GM21737 (cell line): ENCODE results near the gene CARD10.
"Not testable (repeated sequence)": the region's sequence is repeated elsewhere in the genome, so short reads cannot be mapped to it uniquely, and the experiment has no call there.

Experiments
- ATAC-seq: cut with Tn5 transposase; IDR thresholded peaks from one replicate; pipeline ENCODE4 v1.9.1; 2021; ENCODE audit warnings: mild to moderate bottlenecking, moderate library complexity; ENCODE audit not compliant: unreplicated experiment

Gene CARD10

GRCh38 chr22:37555029-37555428 is 35.8 kb upstream of the CARD10 start:
- no peak for ATAC-seq

GRCh38 chr22:37553725-37554124 is 34.5 kb upstream of the CARD10 start:
- no peak for ATAC-seq

GRCh38 chr22:37552524-37553163 is 33.4 kb upstream of the CARD10 start:
- no peak for ATAC-seq

- no peak for ATAC-seq
These were observed 32.8 kb upstream of the CARD10 start for GRCh38 chr22:37551981-37552380.

- ATAC-seq = not testable (repeated sequence)
These were observed 31.7 kb upstream of the CARD10 start for GRCh38 chr22:37550921-37551320.

- no peak for ATAC-seq
These were observed 30.5 kb upstream of the CARD10 start for GRCh38 chr22:37549704-37550059.

GRCh38 chr22:37547251-37547741 is 28.1 kb upstream of the CARD10 start:
- ATAC-seq = no peak

- no peak for ATAC-seq
These were observed 27.4 kb upstream of the CARD10 start for GRCh38 chr22:37546437-37547250.

GRCh38 chr22:37545703-37546436 is 26.7 kb upstream of the CARD10 start:
- ATAC-seq = no peak

- no peak for ATAC-seq
These were observed 25.9 kb upstream of the CARD10 start for GRCh38 chr22:37544955-37545702.

GRCh38 chr22:37542959-37543358 is 23.7 kb upstream of the CARD10 start:
- ATAC-seq = no peak

GRCh38 chr22:37542416-37542815 is 23.2 kb upstream of the CARD10 start:
- ATAC-seq = not testable (repeated sequence)

GRCh38 chr22:37539790-37540189 is 20.6 kb upstream of the CARD10 start:
- ATAC-seq = not testable (repeated sequence)

GRCh38 chr22:37538590-37539357 is 19.6 kb upstream of the CARD10 start:
- ATAC-seq = peak; percentile 64

GRCh38 chr22:37535159-37535558 is 15.9 kb upstream of the CARD10 start:
- no peak for ATAC-seq

GRCh38 chr22:37534445-37534844 is 15.2 kb upstream of the CARD10 start:
- no peak for ATAC-seq

- no peak for ATAC-seq
These were observed 14.8 kb upstream of the CARD10 start for GRCh38 chr22:37533995-37534394.

GRCh38 chr22:37529652-37530345 is 10.6 kb upstream of the CARD10 start:
- no peak for ATAC-seq

- ATAC-seq = not testable (repeated sequence)
These were observed 8.7 kb upstream of the CARD10 start for GRCh38 chr22:37527952-37528351.
